Superior temporal gyrus (tissue), 1 donor: Measurements from ENCODE around the gene GUCA1A.

Source experiments
- DNase-seq: peaks from one replicate; pipeline ENCODE4 v3.0.0-alpha.2; 2016; ENCODE audit errors: extremely low spot score

Gene GUCA1A

GRCh38 chr6:42173101-42173500, at the start of gene GUCA1A:
Gene GUCA1A, plus strand, starts transcription at chr6:42173364. Its CDS starts 250 bp downstream, at chr6:42173614.
- no peak for DNase-seq

GRCh38 chr6:42123379-42124103, 49.6 kb upstream of the GUCA1A start:
- DNase-seq, result no peak

GRCh38 chr6:42124223-42124836, 48.8 kb upstream of the GUCA1A start:
- DNase-seq, result no peak

GRCh38 chr6:42125231-42125630, 47.9 kb upstream of the GUCA1A start:
- no peak for DNase-seq

GRCh38 chr6:42125663-42126062, 47.5 kb upstream of the GUCA1A start:
- DNase-seq, result no peak

- no peak for DNase-seq
These were observed 44.5 kb upstream of the GUCA1A start for GRCh38 chr6:42128460-42129359.

GRCh38 chr6:42129360-42129676, 43.8 kb upstream of the GUCA1A start:
- no peak for DNase-seq

GRCh38 chr6:42131531-42131930, 41.6 kb upstream of the GUCA1A start:
- DNase-seq, result no peak

GRCh38 chr6:42133926-42134325, 39.2 kb upstream of the GUCA1A start:
- DNase-seq, result no peak

- no peak for DNase-seq
These were observed 38.0 kb upstream of the GUCA1A start for GRCh38 chr6:42135161-42135560.

- DNase-seq, result no peak
These were observed 37.4 kb upstream of the GUCA1A start for GRCh38 chr6:42135722-42136121.

GRCh38 chr6:42136508-42137193, 36.5 kb upstream of the GUCA1A start:
- no peak for DNase-seq

GRCh38 chr6:42137194-42137753, 35.9 kb upstream of the GUCA1A start:
- no peak for DNase-seq

- DNase-seq, result no peak
These were observed 35.0 kb upstream of the GUCA1A start for GRCh38 chr6:42138190-42138589.

- no peak for DNase-seq
These were observed 34.2 kb upstream of the GUCA1A start for GRCh38 chr6:42138630-42139619.

GRCh38 chr6:42140032-42140431, 33.1 kb upstream of the GUCA1A start:
- DNase-seq, result no peak

- DNase-seq, result no peak
These were observed 32.2 kb upstream of the GUCA1A start for GRCh38 chr6:42140756-42141602.

GRCh38 chr6:42141603-42142117, 31.5 kb upstream of the GUCA1A start:
- no peak for DNase-seq

GRCh38 chr6:42142118-42142835, 30.9 kb upstream of the GUCA1A start, which contains the start of gene C6orf132:
Gene C6orf132, minus strand, starts transcription at chr6:42142620. Its CDS starts 176 bp downstream, at chr6:42142444.
- DNase-seq, result no peak
